Keratinocyte (primary cell): Measurements from ENCODE around the gene ZNF423. TPM values are rescaled to one million over a fixed set of nuclear protein-coding genes. Genes with fewer than 3 reads are reported as not detected.

Source experiments
- DNase-seq: peaks from one replicate; pipeline ENCODE4 v3.0.0-alpha.2; 2011; ENCODE audit warnings: low read depth, missing footprints, low spot score
- FAIRE-seq: peaks from 2 replicates; lab custom pipeline; 2011; peaks lifted over from hg19 to GRCh38; lab: Jason Lieb, UNC
- H2AFZ ChIP-seq: 2 replicates; pipeline ENCODE4 v1.6.0; 2012; ENCODE audit warnings: low read length, control low read depth, inconsistent platforms; ENCODE audit not compliant: control insufficient read depth
- H3K27ac ChIP-seq: 2 replicates; pipeline ENCODE4 v1.5.1; 2011; ENCODE audit warnings: low read length; ENCODE audit not compliant: control insufficient read depth, insufficient read depth
- H3K27me3 ChIP-seq: 3 replicates; pipeline ENCODE4 v1.6.0; 2011; ENCODE audit warnings: low read length; ENCODE audit not compliant: control insufficient read depth, insufficient read depth; ENCODE audit errors: extremely low read depth
- H3K36me3 ChIP-seq, 2 experiments: 2 replicates in 1 of 2; 3 replicates in 1 of 2; pipeline ENCODE4 v1.5.1; 2011; ENCODE audit warnings: low read length in 2 of 2, mild to moderate bottlenecking in 1 of 2; ENCODE audit not compliant: control insufficient read depth in 2 of 2, insufficient read depth in 2 of 2; ENCODE audit errors: extremely low read depth in 1 of 2
- H3K4me1 ChIP-seq: 3 replicates; pipeline ENCODE4 v1.5.1; 2011; ENCODE audit warnings: low read length; ENCODE audit not compliant: control insufficient read depth, insufficient read depth; ENCODE audit errors: extremely low read depth
- H3K4me2 ChIP-seq: 3 replicates; pipeline ENCODE4 v1.6.0; 2011; ENCODE audit warnings: low read depth, low read length; ENCODE audit not compliant: control insufficient read depth, insufficient read depth; ENCODE audit errors: extremely low read depth
- H3K4me3 ChIP-seq, 3 experiments: fragments of 200-600 bp in 1 of 3; sonication (generic) in 1 of 3; 2 replicates in 2 of 3; 3 replicates in 1 of 3; pipeline ENCODE4 v1.5.1; 2011 to 2016; ENCODE audit warnings: low read length in 3 of 3, mild to moderate bottlenecking in 3 of 3, control low read depth in 2 of 3, inconsistent platforms in 1 of 3, low read depth in 1 of 3, mixed read lengths in 1 of 3, mixed run types in 1 of 3, moderate library complexity in 1 of 3; ENCODE audit not compliant: control insufficient read depth in 2 of 3, insufficient read depth in 2 of 3; ENCODE audit errors: extremely low read depth in 1 of 3
- H3K79me2 ChIP-seq: 2 replicates; pipeline ENCODE4 v1.6.0; 2012; ENCODE audit warnings: low read length; ENCODE audit not compliant: control insufficient read depth, insufficient read depth
- H3K9ac ChIP-seq: 3 replicates; pipeline ENCODE4 v1.6.0; 2011; ENCODE audit warnings: low read length; ENCODE audit not compliant: control insufficient read depth, insufficient read depth; ENCODE audit errors: extremely low read depth
- H3K9me1 ChIP-seq: 3 replicates; pipeline ENCODE4 v1.6.0; 2011; ENCODE audit warnings: low read length; ENCODE audit not compliant: control insufficient read depth, insufficient read depth; ENCODE audit errors: extremely low read depth
- H3K9me3 ChIP-seq: 2 replicates; pipeline ENCODE4 v1.5.1; 2012; ENCODE audit warnings: low read depth, low read length; ENCODE audit not compliant: control insufficient read depth
- H4K20me1 ChIP-seq: 3 replicates; pipeline ENCODE4 v1.6.0; 2011; ENCODE audit warnings: low read length; ENCODE audit not compliant: control insufficient read depth, insufficient read depth; ENCODE audit errors: extremely low read depth
- CTCF ChIP-seq, 3 experiments: IDR thresholded peaks in 1 of 3; conservative IDR thresholded peaks in 1 of 3; optimal IDR thresholded peaks in 1 of 3; 2 replicates in 2 of 3; 3 replicates in 1 of 3; pipeline versions ENCODE3 to v1.5.1; 2011; ENCODE audit warnings: low read length in 3 of 3, mild to moderate bottlenecking in 3 of 3, moderate library complexity in 2 of 3, control low read depth in 1 of 3, inconsistent platforms in 1 of 3; ENCODE audit not compliant: insufficient read depth in 2 of 3; ENCODE audit errors: extremely low read depth in 1 of 3
- EZH2 ChIP-seq: IDR thresholded peaks from one replicate; pipeline ENCODE4 v1.6.1; 2012; ENCODE audit warnings: inconsistent platforms, mild to moderate bottlenecking, low read length, moderate library complexity
- dilution Hi-C: fragments of 300-500 bp; cut with MboI; formaldehyde crosslinking; loops from one replicate; pipeline ENCODE4 v1.7.0; 2020; ENCODE audit warnings: low sequenced_read_pairs; ENCODE audit not compliant: extremely low pct_ligation_motif_present
- polyA plus RNA-seq, 5 experiments: library from polyadenylated mRNA; depleted of rRNA in 3 of 5; stranded (reverse) in 3 of 5; stranded (forward) in 1 of 5; unstranded in 1 of 5; fragments of >200 nt; gene quantifications; 1 replicate in 1 of 5; 2 replicates in 3 of 5; 3 replicates in 1 of 5; pipeline versions ENCODE4 v1.2.1 to v1.2.3, GENCODE V29; 2011 to 2012; ENCODE audit warnings: missing spikeins in 2 of 5, low read depth in 1 of 5, low replicate concordance in 1 of 5

ZNF423 gene
- polyA plus RNA-seq, 1 donor (not counting 4 experiments of a cell fraction or from before 2014, with no cell fraction given) = 0.05 TPM

DNA sequence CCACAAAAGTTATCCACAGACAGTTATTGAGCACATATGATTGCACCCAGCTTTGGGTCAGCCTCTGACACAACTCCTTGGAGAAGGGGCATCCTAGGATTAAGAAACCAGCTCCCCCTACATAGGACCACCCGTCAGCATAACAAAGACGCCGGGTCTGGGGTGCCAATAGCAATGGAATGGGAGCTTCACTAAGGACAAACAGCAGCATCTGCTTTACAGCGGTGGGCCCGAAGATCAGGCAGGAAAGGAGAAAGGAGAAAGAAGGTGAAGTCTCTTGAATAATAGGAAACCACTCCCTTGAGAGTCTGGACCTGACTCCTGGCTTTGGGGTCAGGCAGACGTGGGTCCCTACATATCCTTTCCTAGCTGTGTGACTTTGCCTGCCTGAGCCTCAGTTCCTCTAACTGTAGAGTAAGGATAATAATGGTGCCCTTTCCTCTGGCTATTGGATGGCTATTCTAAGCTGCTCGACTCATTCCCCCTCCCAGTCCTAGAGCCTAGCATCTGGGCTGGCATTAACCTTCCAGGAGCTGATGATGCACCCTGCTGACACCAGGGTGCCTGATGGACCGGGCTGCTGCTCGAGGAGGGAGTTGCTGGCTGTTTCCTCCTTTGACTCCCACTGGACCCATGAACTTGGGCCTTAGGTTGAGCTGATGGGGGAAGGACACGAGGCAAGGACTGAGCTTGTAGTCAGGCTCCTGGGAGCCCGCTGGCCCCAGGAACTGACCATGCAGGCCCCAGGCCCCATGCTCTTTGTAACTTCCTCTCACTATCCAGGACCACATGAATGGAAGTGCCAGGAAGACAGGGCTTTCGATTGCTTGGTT, 388.2 kb downstream of the ZNF423 start:
- TF ChIP-seq CTCF (optimal IDR thresholded peaks at IDR 0.05 in 1 of 3, IDR thresholded peaks at IDR 0.05 in 1 of 3, conservative IDR thresholded peaks at IDR 0.05 in 1 of 3; ENCODE audit: extremely low read depth in 1 of 3, insufficient read depth in 2 of 3, low read length in 3 of 3) (no peak), EZH2 (no peak)
- Histone ChIP-seq H3K9me3 (no peaks in the 10 kb centered on the region), H2AFZ (no peak overlapping the region), H3K79me2 (no peaks in the 10 kb centered on the region), H3K36me3 (no peaks in the 10 kb centered on the region), H3K27ac (no peak overlapping the region), H3K4me3 (no peak overlapping the region), H4K20me1 (no peaks in the 10 kb centered on the region), H3K4me2 (no peak overlapping the region), H3K4me1 (no peaks in the 10 kb centered on the region), H3K9me1 (no peaks in the 10 kb centered on the region), H3K9ac (no peak overlapping the region), H3K27me3 (peaks cover 7% of the 10 kb centered on the region)
- no peak for FAIRE-seq
- no peak for DNase-seq
- dilution Hi-C loops = no loop called here

GRCh38 chr16:49466881-49467280, 389.0 kb downstream of the ZNF423 start:
- FAIRE-seq (no peak), DNase-seq (no peak)
- no peaks in the 10 kb centered on the region for H3K9me3 ChIP-seq
- H3K9ac ChIP-seq = no peak overlapping the region
- no peak for TF ChIP-seq EZH2
- TF ChIP-seq CTCF (optimal IDR thresholded peaks at IDR 0.05 in 1 of 3, IDR thresholded peaks at IDR 0.05 in 1 of 3, conservative IDR thresholded peaks at IDR 0.05 in 1 of 3; ENCODE audit: extremely low read depth in 1 of 3, insufficient read depth in 2 of 3, low read length in 3 of 3) = no peak
- no peaks in the 10 kb centered on the region for H4K20me1 ChIP-seq
- H3K4me2 ChIP-seq = no peak overlapping the region
- no peaks in the 10 kb centered on the region for H3K9me1 ChIP-seq
- dilution Hi-C loops = no loop called here
- H3K4me3 ChIP-seq = no peak overlapping the region
- no peaks in the 10 kb centered on the region for H3K36me3 ChIP-seq
- no peak overlapping the region for H2AFZ ChIP-seq
- no peaks in the 10 kb centered on the region for H3K4me1 ChIP-seq
- H3K27me3 ChIP-seq = peaks cover 7% of the 10 kb centered on the region
- no peaks in the 10 kb centered on the region for H3K79me2 ChIP-seq
- no peak overlapping the region for H3K27ac ChIP-seq
